SH-SY5Y (cell line): ENCODE results near the gene URGCP.

Experiments used
- GATA2 ChIP-seq: IDR thresholded peaks from 2 replicates; pipeline ENCODE4 v1.6.1; 2011; ENCODE audit warnings: mild to moderate bottlenecking, low read depth, low read length
- GATA3 ChIP-seq: IDR thresholded peaks from 2 replicates; pipeline ENCODE4 v1.6.1; 2011; ENCODE audit warnings: low read depth, mild to moderate bottlenecking, low read length, moderate library complexity

DNA sequence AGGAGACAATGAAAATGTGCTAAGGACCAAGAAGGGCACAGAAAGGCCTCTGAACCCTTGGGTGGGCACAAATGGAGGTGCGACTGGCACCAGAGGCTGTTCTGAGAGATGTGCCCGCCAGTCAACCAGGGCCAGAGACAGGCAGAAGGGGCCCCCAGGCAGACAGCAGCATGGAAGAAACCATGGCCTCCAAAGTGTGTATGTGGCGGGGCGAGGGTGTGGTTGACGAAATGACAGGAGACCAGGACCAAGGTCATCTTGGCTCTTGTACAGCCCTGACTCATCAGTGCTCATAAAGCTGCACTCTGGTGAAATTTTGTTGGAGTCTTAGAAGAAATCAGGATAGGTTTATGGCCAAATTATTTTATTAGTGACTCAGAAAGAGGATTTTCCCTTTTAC, 33.1 kb downstream of the URGCP start:
- TF ChIP-seq GATA2 = no peak
- TF ChIP-seq GATA3 = no peak
